Measurements from ENCODE around the gene SLC6A20.

DNA sequence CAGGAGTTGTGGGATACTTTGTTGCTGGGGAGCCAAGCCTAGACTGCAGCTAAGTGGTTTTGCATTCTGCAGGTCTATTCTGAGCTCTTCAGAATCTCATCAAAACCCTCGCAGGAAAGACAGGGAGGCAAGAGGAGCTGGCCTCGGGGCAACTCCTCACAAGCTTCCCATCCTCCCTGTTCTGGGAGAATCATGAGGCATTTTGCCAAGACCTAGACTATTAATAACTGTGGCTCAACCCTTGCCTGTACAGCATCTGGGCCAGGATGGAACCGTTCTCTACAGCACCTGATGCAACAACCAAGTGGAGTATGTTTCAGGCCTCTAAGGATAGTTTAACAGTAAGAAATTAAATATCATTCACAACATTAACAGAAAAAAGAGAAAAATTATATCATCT lies 20.2 kb upstream of the SLC6A20 start:
- TF ChIP-seq POLR2AphosphoS5 (IDR thresholded peaks at IDR 0.05): no peak
- TF ChIP-seq, protein P1, sequence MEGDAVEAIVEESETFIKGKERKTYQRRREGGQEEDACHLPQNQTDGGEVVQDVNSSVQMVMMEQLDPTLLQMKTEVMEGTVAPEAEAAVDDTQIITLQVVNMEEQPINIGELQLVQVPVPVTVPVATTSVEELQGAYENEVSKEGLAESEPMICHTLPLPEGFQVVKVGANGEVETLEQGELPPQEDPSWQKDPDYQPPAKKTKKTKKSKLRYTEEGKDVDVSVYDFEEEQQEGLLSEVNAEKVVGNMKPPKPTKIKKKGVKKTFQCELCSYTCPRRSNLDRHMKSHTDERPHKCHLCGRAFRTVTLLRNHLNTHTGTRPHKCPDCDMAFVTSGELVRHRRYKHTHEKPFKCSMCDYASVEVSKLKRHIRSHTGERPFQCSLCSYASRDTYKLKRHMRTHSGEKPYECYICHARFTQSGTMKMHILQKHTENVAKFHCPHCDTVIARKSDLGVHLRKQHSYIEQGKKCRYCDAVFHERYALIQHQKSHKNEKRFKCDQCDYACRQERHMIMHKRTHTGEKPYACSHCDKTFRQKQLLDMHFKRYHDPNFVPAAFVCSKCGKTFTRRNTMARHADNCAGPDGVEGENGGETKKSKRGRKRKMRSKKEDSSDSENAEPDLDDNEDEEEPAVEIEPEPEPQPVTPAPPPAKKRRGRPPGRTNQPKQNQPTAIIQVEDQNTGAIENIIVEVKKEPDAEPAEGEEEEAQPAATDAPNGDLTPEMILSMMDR (IDR thresholded peaks at IDR 0.05): no peak
